Measurements from ENCODE around the gene NACA.
"Not testable (repeated sequence)": the region's sequence is repeated elsewhere in the genome, so short reads cannot be mapped to it uniquely, and the experiment has no call there.

Gene NACA

DNA sequence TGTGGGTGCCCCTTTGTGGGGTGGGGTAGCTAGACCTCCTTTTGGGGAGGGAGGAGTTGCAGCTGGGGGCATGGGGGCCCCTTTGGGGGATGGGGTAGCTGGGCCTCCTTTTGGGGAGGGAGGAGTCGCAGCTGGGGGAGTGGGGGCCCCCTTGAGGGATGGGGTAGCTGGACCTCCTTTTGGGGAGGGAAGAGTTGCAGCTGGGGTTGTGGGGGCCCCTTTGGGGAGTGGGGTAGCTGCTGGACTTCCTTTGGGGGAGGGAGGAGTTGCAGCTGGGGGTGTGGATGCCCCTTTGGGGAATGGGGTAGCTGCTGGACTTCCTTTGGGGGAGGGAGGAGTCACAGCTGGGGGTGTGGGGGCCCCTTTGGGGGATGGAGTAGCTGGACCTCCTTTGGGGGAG, 7.0 kb downstream of the NACA start:
- DNase-seq (ENCODE audit: low read depth, low spot score), result no peak
- H3K9ac ChIP-seq (ENCODE audit: insufficient read length, low read depth), result no peak overlapping the region
- no peaks in the 10 kb centered on the region for H3K27me3 ChIP-seq (ENCODE audit: insufficient read depth, insufficient read length)
- peaks cover 88% of the 10 kb centered on the region for H3K36me3 ChIP-seq (ENCODE audit: insufficient read depth, insufficient read length, low read length)
- TF ChIP-seq SUZ12 (IDR thresholded peaks at IDR 0.05; ENCODE audit: extremely low read depth, insufficient read depth, insufficient read length) (no peak), ZNF274 (IDR thresholded peaks at IDR 0.05; ENCODE audit: low read depth, low read length) (no peak), YY1 (IDR thresholded peaks at IDR 0.05; ENCODE audit: insufficient read depth, insufficient read length) (no peak)
- H3K9me3 ChIP-seq (ENCODE audit: insufficient read depth, low read length), result no peaks in the 10 kb centered on the region
- peaks cover 14% of the 10 kb centered on the region for H3K4me1 ChIP-seq (ENCODE audit: insufficient read depth, insufficient read length)
- no peak overlapping the region for H3K4me3 ChIP-seq (ENCODE audit: insufficient read length, low read depth)

DNA sequence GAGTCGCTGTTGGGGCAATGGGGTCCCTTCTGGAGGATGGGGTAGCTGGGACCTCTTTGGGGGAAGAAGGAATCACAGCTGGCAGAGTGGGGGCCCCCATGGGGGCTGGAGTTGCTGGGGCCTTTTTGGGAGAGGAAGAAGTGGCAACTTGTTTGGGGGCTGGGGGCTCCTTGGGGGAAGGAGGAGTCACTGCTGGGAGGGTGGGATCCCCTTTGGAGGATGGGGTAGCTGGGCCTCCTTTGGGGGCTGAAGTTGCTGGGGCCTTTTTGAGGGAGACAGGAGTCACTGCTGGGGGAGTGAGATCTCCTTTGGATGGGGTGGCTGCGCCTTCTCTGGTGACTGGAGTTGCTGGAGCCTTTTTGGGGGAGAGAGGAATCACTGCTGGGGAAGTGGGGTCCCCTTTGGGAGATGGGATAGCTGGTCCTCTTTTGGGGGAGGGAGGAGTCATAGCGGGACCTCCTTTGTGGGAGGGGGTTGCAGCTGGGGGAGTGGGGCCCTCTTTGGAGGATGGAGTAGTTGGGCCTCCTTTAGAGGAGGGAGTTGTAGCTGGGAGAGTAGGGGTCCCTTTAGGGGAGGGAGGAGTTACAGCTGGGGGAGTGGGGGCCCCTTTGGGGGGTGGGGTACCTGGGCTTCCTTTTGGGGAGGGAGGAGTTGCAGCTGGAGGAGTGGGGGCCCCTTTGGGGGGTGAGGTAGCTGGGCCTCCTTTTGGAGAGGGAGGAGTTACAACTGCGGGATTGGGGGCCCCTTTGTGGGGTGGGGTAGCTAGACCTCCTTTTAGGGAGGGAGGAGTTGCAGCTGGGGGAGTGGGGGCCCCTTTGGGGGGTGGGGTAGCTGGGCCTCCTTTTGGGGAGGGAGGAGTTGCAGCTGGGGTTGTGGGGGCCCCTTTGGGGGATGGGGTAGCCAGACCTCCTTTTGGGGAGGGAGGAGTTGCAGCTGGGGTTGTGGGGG, 7.9 kb downstream of the NACA start:
- Histone ChIP-seq H3K27me3 (ENCODE audit: insufficient read depth, insufficient read length) (no peaks in the 10 kb centered on the region), H3K36me3 (ENCODE audit: insufficient read depth, insufficient read length, low read length) (peaks cover 87% of the 10 kb centered on the region)

DNA sequence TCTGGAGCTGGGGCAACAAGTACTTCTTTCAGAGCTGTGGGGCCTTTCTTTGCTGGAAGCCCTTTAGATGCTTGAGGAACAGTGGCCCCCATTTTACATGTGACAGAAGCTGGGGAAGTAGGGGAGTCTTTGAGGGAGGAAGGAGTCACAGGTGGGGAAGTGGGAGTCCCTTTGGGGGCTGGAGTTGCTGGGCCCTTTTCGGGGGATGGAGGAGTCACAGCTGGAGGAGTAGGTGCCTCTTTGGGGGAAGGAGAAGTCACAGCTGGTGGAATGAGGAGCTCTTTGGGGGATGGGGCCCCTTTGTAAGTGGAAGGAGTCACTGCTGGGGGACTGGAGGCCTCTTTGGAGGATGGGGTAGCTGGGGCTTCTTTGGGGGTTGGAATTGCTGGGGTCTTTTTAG, 8.6 kb downstream of the NACA start:
- TF ChIP-seq YY1 (IDR thresholded peaks at IDR 0.05; ENCODE audit: insufficient read depth, insufficient read length) (no peak), ZNF274 (IDR thresholded peaks at IDR 0.05; ENCODE audit: low read depth, low read length) (no peak), SUZ12 (IDR thresholded peaks at IDR 0.05; ENCODE audit: extremely low read depth, insufficient read depth, insufficient read length) (no peak)
- Histone ChIP-seq H3K36me3 (ENCODE audit: insufficient read depth, insufficient read length, low read length) (peaks cover 85% of the 10 kb centered on the region), H3K4me3 (ENCODE audit: insufficient read length, low read depth) (no peak overlapping the region), H3K9me3 (ENCODE audit: insufficient read depth, low read length) (no peaks in the 10 kb centered on the region), H3K27me3 (ENCODE audit: insufficient read depth, insufficient read length) (no peaks in the 10 kb centered on the region), H3K9ac (ENCODE audit: insufficient read length, low read depth) (no peak overlapping the region), H3K4me1 (ENCODE audit: insufficient read depth, insufficient read length) (peaks cover 11% of the 10 kb centered on the region)
- no peak for DNase-seq (ENCODE audit: low read depth, low spot score)

More for the DNA sequence above, 7.9 kb downstream of the NACA start:
- Histone ChIP-seq H3K9me3 (ENCODE audit: insufficient read depth, low read length) (no peaks in the 10 kb centered on the region), H3K9ac (ENCODE audit: insufficient read length, low read depth) (no peak overlapping the region), H3K4me3 (ENCODE audit: insufficient read length, low read depth) (no peak overlapping the region), H3K4me1 (ENCODE audit: insufficient read depth, insufficient read length) (peaks cover 14% of the 10 kb centered on the region)
- no peak for DNase-seq (ENCODE audit: low read depth, low spot score)
- TF ChIP-seq ZNF274 (IDR thresholded peaks at IDR 0.05; ENCODE audit: low read depth, low read length) (no peak), YY1 (IDR thresholded peaks at IDR 0.05; ENCODE audit: insufficient read depth, insufficient read length) (no peak), SUZ12 (IDR thresholded peaks at IDR 0.05; ENCODE audit: extremely low read depth, insufficient read depth, insufficient read length) (no peak)

DNA sequence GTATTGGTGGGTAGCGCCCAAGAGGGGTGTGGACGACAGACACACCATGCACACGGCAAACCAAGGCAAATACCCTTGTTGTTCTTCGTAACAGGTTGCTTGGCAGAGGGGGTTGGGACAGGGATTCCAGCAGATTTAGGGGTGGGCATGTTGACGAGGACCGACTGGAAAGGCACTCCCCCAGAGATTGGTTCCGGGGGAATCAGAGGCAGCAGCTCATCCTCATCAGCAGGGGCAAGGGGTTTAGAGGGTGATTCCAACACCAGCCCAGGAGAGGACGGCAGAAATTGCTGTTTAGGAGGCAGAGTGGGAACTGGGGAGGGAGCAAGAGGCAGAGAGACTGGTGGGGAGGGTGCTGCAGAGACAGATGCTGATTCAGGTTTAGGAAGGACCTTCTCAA, 9.3 kb downstream of the NACA start:
- no peaks in the 10 kb centered on the region for H3K9me3 ChIP-seq (ENCODE audit: insufficient read depth, low read length)
- TF ChIP-seq YY1 (IDR thresholded peaks at IDR 0.05; ENCODE audit: insufficient read depth, insufficient read length) (no peak), SUZ12 (IDR thresholded peaks at IDR 0.05; ENCODE audit: extremely low read depth, insufficient read depth, insufficient read length) (no peak), ZNF274 (IDR thresholded peaks at IDR 0.05; ENCODE audit: low read depth, low read length) (no peak)
- no peak overlapping the region for H3K4me3 ChIP-seq (ENCODE audit: insufficient read length, low read depth)
- peaks cover 4% of the 10 kb centered on the region for H3K4me1 ChIP-seq (ENCODE audit: insufficient read depth, insufficient read length)
- peaks cover 84% of the 10 kb centered on the region for H3K36me3 ChIP-seq (ENCODE audit: insufficient read depth, insufficient read length, low read length)
- DNase-seq (ENCODE audit: low read depth, low spot score), result no peak
- H3K27me3 ChIP-seq (ENCODE audit: insufficient read depth, insufficient read length), result no peaks in the 10 kb centered on the region
- H3K9ac ChIP-seq (ENCODE audit: insufficient read length, low read depth), result no peak overlapping the region

DNA sequence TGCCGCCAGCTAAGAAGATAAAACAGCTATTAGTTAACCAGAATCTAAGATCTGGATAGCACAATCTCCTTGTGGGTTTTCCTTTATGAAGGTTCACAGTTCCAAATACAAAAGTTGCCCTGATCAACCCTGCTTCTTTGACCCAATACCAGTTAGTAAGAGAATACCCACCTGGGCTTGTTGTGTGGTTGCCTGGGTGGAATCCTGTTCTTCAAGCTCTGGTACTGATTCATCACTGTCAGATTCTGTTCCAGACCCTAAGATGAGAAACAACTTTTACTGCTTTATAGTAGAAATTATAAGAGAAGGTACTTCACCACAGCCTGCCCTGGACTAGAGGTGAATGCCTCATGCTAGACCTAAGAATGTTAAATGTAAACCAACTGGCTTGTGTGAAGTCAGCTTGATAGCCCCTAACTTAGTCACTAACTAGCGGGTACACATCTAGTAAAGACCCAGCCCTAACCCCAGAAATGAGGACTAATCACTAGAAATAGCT, 10.6 kb downstream of the NACA start:
- no peak for TF ChIP-seq YY1 (IDR thresholded peaks at IDR 0.05; ENCODE audit: insufficient read depth, insufficient read length)
- no peak for TF ChIP-seq ZNF274 (IDR thresholded peaks at IDR 0.05; ENCODE audit: low read depth, low read length)
- TF ChIP-seq SUZ12 (IDR thresholded peaks at IDR 0.05; ENCODE audit: extremely low read depth, insufficient read depth, insufficient read length), result no peak
- DNase-seq (ENCODE audit: low read depth, low spot score), result no peak
- Histone ChIP-seq H3K4me1 (ENCODE audit: insufficient read depth, insufficient read length) (no peaks in the 10 kb centered on the region), H3K9ac (ENCODE audit: insufficient read length, low read depth) (no peak overlapping the region), H3K36me3 (ENCODE audit: insufficient read depth, insufficient read length, low read length) (peaks cover 71% of the 10 kb centered on the region), H3K4me3 (ENCODE audit: insufficient read length, low read depth) (no peak overlapping the region), H3K27me3 (ENCODE audit: insufficient read depth, insufficient read length) (no peaks in the 10 kb centered on the region), H3K9me3 (ENCODE audit: insufficient read depth, low read length) (no peaks in the 10 kb centered on the region)

DNA sequence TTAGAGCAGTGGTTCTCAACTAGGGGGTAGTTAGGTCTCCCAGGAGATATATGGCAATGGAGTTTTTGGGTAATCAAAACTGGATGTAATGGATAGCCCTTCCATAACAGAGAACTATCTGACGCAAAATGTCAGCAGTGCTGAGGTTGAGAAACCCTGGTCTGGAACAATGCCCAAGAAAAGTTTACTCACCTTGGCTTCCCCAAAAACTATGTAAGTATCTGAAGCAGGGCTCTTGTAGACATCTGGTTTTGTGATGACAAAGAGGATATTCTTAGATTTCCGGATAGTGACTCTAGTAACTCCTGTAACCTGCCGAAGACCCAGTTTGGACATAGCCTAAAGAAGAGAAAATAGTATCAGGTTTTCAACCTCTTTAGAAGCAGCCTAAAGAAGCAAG, 11.8 kb downstream of the NACA start:
- TF ChIP-seq YY1 (IDR thresholded peaks at IDR 0.05; ENCODE audit: insufficient read depth, insufficient read length) (no peak), SUZ12 (IDR thresholded peaks at IDR 0.05; ENCODE audit: extremely low read depth, insufficient read depth, insufficient read length) (no peak), ZNF274 (IDR thresholded peaks at IDR 0.05; ENCODE audit: low read depth, low read length) (no peak)
- Histone ChIP-seq H3K9me3 (ENCODE audit: insufficient read depth, low read length) (no peaks in the 10 kb centered on the region), H3K36me3 (ENCODE audit: insufficient read depth, insufficient read length, low read length) (peaks cover 62% of the 10 kb centered on the region), H3K4me1 (ENCODE audit: insufficient read depth, insufficient read length) (no peaks in the 10 kb centered on the region), H3K27me3 (ENCODE audit: insufficient read depth, insufficient read length) (no peaks in the 10 kb centered on the region), H3K4me3 (ENCODE audit: insufficient read length, low read depth) (no peak overlapping the region), H3K9ac (ENCODE audit: insufficient read length, low read depth) (no peak overlapping the region)
- no peak for DNase-seq (ENCODE audit: low read depth, low spot score)

DNA sequence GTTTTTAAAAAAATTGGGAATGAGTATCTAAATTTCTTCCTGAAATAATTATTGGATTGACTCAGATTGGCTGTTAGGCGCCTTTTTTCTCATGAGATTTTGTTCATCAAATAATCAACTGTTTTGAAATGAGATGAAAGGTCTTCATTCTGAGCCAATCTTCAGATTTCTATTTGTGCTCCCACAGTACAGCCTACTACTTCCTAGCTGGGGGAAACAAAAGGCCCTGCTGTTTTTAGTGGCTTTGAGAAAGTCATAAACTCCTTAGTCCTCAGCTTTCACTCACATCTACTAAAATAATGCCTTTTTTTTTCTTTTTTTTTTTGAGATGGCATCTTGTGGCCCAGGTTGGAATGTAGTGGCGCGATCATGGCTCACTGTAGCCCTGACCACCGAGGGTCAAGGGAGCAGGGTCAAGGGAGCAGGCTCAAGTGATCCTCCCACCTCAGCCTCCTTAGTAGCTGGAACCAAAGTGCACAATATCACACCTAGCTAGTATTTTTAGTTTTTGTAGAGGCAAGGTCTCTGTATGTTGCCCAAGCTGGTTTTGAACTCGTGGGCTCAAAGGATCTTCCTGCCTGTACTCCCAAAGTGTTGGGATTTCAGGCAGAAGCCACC, 15.2 kb downstream of the NACA start:
- peaks cover 37% of the 10 kb centered on the region for H3K36me3 ChIP-seq (ENCODE audit: insufficient read depth, insufficient read length, low read length)
- no peak for DNase-seq (ENCODE audit: low read depth, low spot score)
- H3K4me1 ChIP-seq (ENCODE audit: insufficient read depth, insufficient read length), result no peaks in the 10 kb centered on the region
- H3K9ac ChIP-seq (ENCODE audit: insufficient read length, low read depth), result no peak overlapping the region
- no peaks in the 10 kb centered on the region for H3K9me3 ChIP-seq (ENCODE audit: insufficient read depth, low read length)
- no peak overlapping the region for H3K4me3 ChIP-seq (ENCODE audit: insufficient read length, low read depth)
- TF ChIP-seq YY1 (IDR thresholded peaks at IDR 0.05; ENCODE audit: insufficient read depth, insufficient read length), result no peak
- TF ChIP-seq SUZ12 (IDR thresholded peaks at IDR 0.05; ENCODE audit: extremely low read depth, insufficient read depth, insufficient read length), result no peak
- no peak for TF ChIP-seq ZNF274 (IDR thresholded peaks at IDR 0.05; ENCODE audit: low read depth, low read length)
- H3K27me3 ChIP-seq (ENCODE audit: insufficient read depth, insufficient read length), result no peaks in the 10 kb centered on the region

DNA sequence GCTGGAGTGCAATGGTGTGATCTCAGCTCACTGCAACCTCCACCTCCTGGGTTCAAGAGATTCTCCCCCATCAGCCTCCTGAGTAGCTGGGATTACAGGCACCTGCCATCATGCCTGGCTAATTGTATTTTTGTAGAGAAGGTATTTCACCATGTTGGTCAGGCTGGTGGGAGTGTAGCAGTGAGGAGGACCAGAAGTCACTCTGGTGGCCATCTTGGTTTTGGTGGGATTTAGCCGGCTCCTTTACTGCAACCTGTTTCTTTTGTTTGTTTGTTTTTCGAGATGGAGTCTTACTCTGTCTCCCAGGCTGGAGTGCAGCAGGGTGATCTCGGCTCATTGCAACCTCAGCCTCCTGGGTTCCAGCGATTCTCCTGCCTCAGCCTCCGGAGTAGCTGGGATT, 20.6 kb downstream of the NACA start:
- H3K9me3 ChIP-seq (ENCODE audit: insufficient read depth, low read length); H3K27me3 ChIP-seq (ENCODE audit: insufficient read depth, insufficient read length); H3K9ac ChIP-seq (ENCODE audit: insufficient read length, low read depth); H3K36me3 ChIP-seq (ENCODE audit: insufficient read depth, insufficient read length, low read length); DNase-seq (ENCODE audit: low read depth, low spot score); H3K4me3 ChIP-seq (ENCODE audit: insufficient read length, low read depth); H3K4me1 ChIP-seq (ENCODE audit: insufficient read depth, insufficient read length): not testable (repeated sequence)

Measured in NT2/D1 (cell line).